ENCODE measurements around the gene SPEG.

SPEG gene

GRCh38 chr2:219482674-219483405, 48.2 kb downstream of the SPEG start:
- DNase-seq = no peak

GRCh38 chr2:219483451-219484342, 49.1 kb downstream of the SPEG start:
- no peak for DNase-seq

GRCh38 chr2:219484343-219485200, 49.9 kb downstream of the SPEG start:
- no peak for DNase-seq

GRCh38 chr2:219485201-219485580, 50.5 kb downstream of the SPEG start:
- DNase-seq = no peak

GRCh38 chr2:219486380-219486959, 51.8 kb downstream of the SPEG start:
- DNase-seq = no peak

DNA sequence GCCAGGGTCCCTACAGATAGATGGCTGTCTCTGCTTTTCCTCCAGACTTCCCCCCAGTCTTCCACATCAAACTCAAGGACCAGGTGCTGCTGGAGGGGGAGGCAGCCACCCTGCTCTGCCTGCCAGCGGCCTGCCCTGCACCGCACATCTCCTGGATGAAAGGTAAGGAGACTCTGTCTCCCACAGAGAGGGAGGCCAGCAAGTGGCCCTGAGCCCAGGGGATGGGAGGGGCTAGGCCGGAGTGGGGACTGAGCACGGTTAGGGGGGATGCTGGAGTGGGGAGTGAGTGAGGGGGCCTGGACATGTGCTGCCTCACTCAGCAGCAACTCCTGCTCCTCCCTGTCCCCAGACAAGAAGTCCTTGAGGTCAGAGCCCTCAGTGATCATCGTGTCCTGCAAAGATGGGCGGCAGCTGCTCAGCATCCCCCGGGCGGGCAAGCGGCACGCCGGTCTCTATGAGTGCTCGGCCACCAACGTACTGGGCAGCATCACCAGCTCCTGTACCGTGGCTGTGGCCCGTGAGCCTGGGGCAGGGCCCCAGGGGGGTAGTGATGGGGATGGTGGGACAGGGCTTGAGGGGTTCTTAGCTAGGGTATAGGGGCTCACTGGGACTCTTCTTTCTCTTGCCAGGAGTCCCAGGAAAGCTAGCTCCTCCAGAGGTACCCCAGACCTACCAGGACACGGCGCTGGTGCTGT, 53.7 kb downstream of the SPEG start:
- DNase-seq = no peak

GRCh38 chr2:219488844-219489194, 54.2 kb downstream of the SPEG start:
- DNase-seq = no peak

DNA sequence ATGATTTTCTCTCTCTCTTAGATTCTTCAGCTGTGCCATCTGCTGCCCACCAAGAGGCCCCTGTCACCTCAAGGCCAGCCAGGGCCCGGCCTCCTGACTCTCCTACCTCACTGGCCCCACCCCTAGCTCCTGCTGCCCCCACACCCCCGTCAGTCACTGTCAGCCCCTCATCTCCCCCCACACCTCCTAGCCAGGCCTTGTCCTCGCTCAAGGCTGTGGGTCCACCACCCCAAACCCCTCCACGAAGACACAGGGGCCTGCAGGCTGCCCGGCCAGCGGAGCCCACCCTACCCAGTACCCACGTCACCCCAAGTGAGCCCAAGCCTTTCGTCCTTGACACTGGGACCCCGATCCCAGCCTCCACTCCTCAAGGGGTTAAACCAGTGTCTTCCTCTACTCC, 54.7 kb downstream of the SPEG start:
- DNase-seq = no peak

GRCh38 chr2:219490186-219490585, 55.5 kb downstream of the SPEG start:
- DNase-seq = no peak

- no peak for DNase-seq
Observed at GRCh38 chr2:219490600-219491130, 56.0 kb downstream of the SPEG start.

DNA sequence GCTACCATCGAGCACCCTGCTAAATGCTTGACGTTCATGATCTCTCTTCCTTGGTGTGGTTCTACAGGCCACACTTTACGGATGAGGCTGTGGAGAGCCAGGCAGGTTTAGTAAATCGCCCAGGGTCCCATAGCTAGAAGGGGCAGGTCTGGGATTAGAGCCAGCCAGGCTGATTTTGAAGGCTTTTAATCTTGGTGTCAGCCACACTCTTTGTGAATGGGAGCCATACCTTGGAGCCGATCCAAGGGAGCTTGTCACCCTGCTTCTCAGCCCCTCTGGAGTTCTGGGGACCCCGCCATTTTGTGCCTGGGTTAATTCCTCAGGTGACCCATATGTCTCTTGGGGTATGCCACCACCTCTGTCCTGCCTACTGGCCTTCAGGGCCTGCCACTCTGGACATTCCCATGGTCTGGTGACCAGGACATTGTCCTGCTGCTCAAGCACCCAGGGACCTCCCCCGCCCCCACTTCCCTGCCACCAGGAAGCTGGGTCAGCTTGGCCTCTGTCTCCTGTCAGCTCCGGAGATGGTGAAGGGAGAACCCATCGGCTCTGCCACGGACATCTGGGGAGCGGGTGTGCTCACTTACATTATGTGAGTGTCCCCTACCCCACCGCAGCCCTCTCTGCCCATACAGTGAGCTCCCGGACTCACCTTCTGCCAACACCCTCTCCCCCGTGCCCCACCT, 56.8 kb downstream of the SPEG start:
- no peak for DNase-seq

DNA sequence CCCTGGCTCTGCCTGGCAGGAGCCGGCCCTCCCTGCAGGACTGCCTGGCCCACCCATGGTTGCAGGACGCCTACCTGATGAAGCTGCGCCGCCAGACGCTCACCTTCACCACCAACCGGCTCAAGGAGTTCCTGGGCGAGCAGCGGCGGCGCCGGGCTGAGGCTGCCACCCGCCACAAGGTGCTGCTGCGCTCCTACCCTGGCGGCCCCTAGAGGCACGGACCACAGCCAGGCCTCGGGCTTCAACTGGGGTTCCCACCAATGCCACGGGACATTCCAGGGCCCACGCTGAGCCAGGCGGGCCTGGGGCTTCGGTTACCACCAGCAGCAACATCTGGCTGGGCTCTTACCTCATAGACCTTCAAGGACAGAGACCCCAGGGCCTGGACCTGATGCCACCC, 57.9 kb downstream of the SPEG start:
- no peak for DNase-seq

GRCh38 chr2:219493086-219493485, 58.4 kb downstream of the SPEG start:
- no peak for DNase-seq

GRCh38 chr2:219494952-219495530, 60.4 kb downstream of the SPEG start:
- DNase-seq = no peak

DNA sequence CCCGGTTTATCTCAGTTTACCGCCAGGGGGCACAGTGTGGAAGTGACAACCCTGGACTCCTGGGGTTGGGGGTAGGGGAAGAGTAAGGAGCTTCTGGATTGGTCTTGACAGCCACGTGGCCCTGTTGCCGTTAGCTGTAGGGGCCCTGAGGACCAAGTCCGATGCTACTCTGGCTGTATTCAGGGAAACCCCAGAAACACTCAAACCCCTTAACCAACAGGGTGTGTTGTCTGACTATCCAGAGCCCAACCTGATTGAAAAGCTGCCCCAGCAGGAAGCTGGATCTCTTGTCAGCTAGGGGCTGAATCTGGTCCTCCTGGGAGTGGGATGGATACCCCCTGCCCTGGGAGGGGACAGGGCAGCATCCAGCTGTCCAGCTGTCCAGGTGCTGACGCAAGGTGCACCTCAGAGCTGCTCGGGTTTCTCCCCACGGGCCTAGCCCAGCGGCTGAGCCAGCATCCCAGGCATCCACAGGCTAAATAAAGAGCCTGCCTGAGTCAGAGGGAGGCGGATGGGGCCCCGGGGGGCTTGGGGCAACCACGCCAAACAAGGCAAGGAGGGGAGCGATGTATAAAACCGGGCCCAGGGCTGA, 61.0 kb downstream of the SPEG start:
- peak; percentile 32 for DNase-seq

- no peak for DNase-seq
Observed at GRCh38 chr2:219496247-219496824, 61.7 kb downstream of the SPEG start.

GRCh38 chr2:219496825-219497494, 62.3 kb downstream of the SPEG start:
- DNase-seq = no peak

- DNase-seq = no peak
Observed at GRCh38 chr2:219497495-219498279, 63.0 kb downstream of the SPEG start.
